Measurements from ENCODE around the gene TJP2. TPM values are rescaled to one million over a fixed set of nuclear protein-coding genes. Genes with fewer than 3 reads are reported as not detected.

Gene TJP2
- total RNA-seq, 4 donors from 2014 or later = 101 to 301 (median 152) TPM

DNA sequence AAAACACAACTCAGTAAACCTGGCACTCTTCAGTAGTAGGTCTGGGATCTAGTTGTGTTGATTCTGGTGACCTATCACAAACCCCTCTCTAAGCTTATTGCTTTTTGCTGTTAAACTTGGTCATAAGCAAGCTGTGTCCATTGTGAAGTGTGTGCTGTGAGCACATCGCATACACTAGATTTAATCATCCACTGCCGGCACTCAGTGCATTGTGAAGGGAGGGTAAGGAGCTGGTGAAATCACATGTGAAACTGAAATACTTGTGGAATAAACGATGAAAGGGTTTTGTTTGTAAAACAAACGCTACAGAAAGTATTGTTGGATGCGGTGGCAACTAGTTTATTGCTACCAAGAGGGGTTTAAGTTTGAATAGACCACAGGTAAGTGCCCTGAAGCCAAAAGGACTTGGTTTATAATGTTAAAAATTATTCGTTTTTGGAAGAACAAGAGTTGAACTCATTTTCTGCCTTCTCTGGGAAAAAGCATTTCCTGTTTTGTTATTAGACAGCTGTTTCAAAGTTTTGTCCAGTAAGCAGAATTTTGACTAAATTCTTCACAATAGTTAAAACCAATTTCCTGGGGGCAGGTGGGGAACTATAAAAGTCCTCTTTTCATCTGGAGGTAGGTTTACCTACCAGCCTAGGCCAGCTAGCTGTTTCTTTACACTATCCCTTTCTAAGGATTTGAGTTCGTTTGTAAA is 24.6 kb downstream of the TJP2 start:
- no peak overlapping the region for H3K4me3 ChIP-seq
- intact Hi-C loops (cut with DNase I) = no loop called here
- WGBS, 2 donors = 65% methylated on average over 7 of the region's 7 CpGs
- H3K9me3 ChIP-seq = no peaks in the 10 kb centered on the region
- no peaks in the 10 kb centered on the region for H3K36me3 ChIP-seq
- no peaks in the 10 kb centered on the region for H3K27me3 ChIP-seq
- no peak for TF ChIP-seq POLR2A (IDR thresholded peaks at IDR 0.05)
- no peak overlapping the region for H3K27ac ChIP-seq
- H3K4me1 ChIP-seq = peaks cover 0 to 16% (median 0%) of the 10 kb centered on the region in 3 donors
- DNase-seq = no peak

DNA sequence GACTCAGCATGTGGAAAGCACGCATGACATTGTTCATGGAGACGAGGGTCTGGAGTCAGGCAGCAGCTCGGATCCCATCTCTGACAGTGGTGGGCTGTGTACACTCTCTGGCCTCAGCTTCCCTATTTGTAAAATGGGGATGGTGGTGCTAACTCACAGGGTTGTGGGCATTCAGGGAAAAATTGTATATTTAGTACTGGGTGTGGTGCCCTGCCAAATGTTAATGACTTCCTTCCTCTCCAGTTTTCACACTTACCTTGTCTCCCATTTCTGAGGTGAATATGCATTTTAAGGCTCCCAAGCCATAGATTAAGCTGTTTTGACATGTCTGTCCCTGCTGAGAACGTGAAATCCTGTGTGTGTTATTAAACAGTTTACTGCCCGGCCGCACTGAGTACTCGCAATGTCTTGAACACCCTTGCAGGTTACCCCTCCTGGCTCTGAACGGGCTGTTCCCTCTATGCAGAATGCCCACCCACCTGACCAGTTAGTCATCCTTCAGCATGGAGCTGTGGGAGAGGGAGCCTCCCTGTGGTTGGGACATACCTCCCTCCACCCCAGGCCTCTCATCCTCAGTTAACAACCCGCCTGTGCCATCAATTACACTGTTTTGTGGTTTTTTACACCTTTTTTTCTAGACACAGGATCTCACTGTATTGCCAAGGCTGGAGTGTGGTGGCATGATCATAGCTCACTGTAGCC is 25.8 kb downstream of the TJP2 start:
- Histone ChIP-seq H3K27ac (no peak overlapping the region), H3K36me3 (no peaks in the 10 kb centered on the region), H3K4me1 (peaks cover 4 to 26% (median 5%) of the 10 kb centered on the region in 3 donors), H3K4me3 (no peak overlapping the region), H3K27me3 (no peaks in the 10 kb centered on the region), H3K9me3 (no peaks in the 10 kb centered on the region)
- no peak for DNase-seq
- TF ChIP-seq, protein P1, sequence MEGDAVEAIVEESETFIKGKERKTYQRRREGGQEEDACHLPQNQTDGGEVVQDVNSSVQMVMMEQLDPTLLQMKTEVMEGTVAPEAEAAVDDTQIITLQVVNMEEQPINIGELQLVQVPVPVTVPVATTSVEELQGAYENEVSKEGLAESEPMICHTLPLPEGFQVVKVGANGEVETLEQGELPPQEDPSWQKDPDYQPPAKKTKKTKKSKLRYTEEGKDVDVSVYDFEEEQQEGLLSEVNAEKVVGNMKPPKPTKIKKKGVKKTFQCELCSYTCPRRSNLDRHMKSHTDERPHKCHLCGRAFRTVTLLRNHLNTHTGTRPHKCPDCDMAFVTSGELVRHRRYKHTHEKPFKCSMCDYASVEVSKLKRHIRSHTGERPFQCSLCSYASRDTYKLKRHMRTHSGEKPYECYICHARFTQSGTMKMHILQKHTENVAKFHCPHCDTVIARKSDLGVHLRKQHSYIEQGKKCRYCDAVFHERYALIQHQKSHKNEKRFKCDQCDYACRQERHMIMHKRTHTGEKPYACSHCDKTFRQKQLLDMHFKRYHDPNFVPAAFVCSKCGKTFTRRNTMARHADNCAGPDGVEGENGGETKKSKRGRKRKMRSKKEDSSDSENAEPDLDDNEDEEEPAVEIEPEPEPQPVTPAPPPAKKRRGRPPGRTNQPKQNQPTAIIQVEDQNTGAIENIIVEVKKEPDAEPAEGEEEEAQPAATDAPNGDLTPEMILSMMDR (IDR thresholded peaks at IDR 0.05) = no peak
- no peak for TF ChIP-seq POLR2A (IDR thresholded peaks at IDR 0.05)
- intact Hi-C loops (cut with DNase I) = no loop called here
- 51 to 61% methylated on average over 8 of the region's 9 CpGs for WGBS, 2 donors

DNA sequence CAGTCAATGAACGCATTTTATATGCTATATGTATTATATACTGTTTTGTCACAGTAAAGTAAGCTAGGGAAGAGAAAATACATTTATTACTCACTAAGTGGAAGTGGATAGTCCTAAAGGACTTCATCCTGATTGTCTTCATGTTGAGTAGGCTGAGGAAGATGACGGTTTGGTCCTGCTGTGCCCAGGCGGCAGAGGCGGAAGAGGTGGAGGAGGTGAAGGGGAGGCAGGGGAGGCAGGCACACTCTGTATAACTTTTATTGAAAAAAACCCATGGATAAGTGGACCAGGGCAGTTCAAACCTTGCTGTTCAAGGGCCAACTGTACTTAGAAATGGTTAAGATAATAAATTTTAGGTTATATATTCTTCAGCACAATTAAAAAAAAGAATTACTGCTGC is 28.5 kb downstream of the TJP2 start:
- Histone ChIP-seq H3K4me1 (peaks cover 7 to 33% (median 8%) of the 10 kb centered on the region in 3 donors), H3K27me3 (no peaks in the 10 kb centered on the region), H3K9me3 (no peaks in the 10 kb centered on the region), H3K27ac (no peak overlapping the region), H3K36me3 (no peaks in the 10 kb centered on the region), H3K4me3 (no peak overlapping the region)
- whole genome bisulfite sequencing, 2 donors = 88 to 96% methylated on average over 4 of the region's 4 CpGs
- no peak for DNase-seq
- intact Hi-C loops (cut with DNase I) = no loop called here
- TF ChIP-seq, protein P1 (IDR thresholded peaks at IDR 0.05) = no peak
- no peak for TF ChIP-seq POLR2A (IDR thresholded peaks at IDR 0.05)

DNA sequence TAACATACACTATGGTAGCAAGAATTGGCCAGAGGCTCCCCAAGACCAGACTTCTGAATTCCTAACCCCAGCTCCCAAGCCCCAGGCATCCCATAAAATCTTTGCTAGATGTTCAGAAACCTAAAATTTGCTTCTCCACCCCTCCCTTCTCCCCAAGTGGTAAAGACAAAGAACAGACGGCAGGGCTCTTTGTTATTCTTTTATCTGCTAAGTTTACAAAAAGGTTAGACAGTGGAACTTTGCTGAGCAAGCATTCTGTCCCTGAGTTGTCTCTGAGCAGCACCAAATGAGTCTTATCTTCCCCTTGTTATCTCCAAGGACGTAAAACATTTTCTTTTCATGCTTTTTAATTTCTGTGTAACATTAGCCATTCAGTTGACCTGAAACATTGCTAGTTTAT is 30.2 kb downstream of the TJP2 start:
- peaks cover 7 to 27% (median 8%) of the 10 kb centered on the region in 3 donors for H3K4me1 ChIP-seq
- WGBS, 2 donors = 54 to 60% methylated on average over 2 of the region's 2 CpGs
- DNase-seq = no peak
- H3K9me3 ChIP-seq = no peaks in the 10 kb centered on the region
- intact Hi-C loops (cut with DNase I) = no loop called here
- H3K27ac ChIP-seq = no peak overlapping the region
- no peaks in the 10 kb centered on the region for H3K27me3 ChIP-seq
- no peaks in the 10 kb centered on the region for H3K36me3 ChIP-seq
- no peak for TF ChIP-seq POLR2A (IDR thresholded peaks at IDR 0.05)
- TF ChIP-seq, protein P1 (IDR thresholded peaks at IDR 0.05) = no peak
- H3K4me3 ChIP-seq = no peak overlapping the region

DNA sequence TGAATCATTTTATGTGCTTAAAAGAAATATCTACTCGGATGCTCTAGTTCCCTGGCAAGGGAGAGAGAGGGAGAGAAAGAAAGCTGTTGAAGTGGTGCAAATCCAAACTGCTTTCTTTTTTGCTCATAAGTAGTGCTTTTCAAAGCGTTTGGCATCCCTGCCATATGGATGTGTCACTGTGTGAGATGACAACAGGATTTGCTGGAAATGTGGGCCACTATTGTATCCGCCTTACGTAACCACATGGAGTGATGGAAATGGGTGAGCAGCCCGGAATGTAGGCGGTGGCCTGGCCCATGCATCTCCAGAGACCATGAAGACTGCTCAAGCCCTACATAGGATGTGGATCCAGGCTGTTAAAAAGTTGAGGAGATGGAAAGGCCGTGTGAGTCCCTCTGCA is 30.8 kb downstream of the TJP2 start:
- intact Hi-C loops (cut with DNase I) = no loop called here
- 59 to 69% methylated on average over 7 of the region's 7 CpGs for WGBS, 2 donors
- Histone ChIP-seq H3K9me3 (no peaks in the 10 kb centered on the region), H3K4me3 (no peak overlapping the region), H3K36me3 (no peaks in the 10 kb centered on the region), H3K27me3 (no peaks in the 10 kb centered on the region), H3K4me1 (peaks cover 7 to 24% (median 8%) of the 10 kb centered on the region in 3 donors), H3K27ac (no peak overlapping the region)
- no peak for DNase-seq
- TF ChIP-seq, protein P1 (IDR thresholded peaks at IDR 0.05) = no peak
- no peak for TF ChIP-seq POLR2A (IDR thresholded peaks at IDR 0.05)
